Measurements from ENCODE around the gene TMEM237. TPM values are rescaled to one million over a fixed set of nuclear protein-coding genes. Genes with fewer than 3 reads are reported as not detected.

The TMEM237 gene
- total RNA-seq, 1 donor from 2014 or later = 8.4 TPM

- H3K9me3 ChIP-seq = no peaks in the 10 kb centered on the region
- H3K4me1 ChIP-seq = no peaks in the 10 kb centered on the region
- DNase-seq (ENCODE audit: low spot score in 2 of 2) = no peak
- H3K4me3 ChIP-seq = no peak overlapping the region
- H3K36me3 ChIP-seq = no peaks in the 10 kb centered on the region
- no peaks in the 10 kb centered on the region for H3K27me3 ChIP-seq
- no peak overlapping the region for H3K27ac ChIP-seq
- intact Hi-C loops (cut with DNase I) = no loop called here
- TF ChIP-seq, protein P1, sequence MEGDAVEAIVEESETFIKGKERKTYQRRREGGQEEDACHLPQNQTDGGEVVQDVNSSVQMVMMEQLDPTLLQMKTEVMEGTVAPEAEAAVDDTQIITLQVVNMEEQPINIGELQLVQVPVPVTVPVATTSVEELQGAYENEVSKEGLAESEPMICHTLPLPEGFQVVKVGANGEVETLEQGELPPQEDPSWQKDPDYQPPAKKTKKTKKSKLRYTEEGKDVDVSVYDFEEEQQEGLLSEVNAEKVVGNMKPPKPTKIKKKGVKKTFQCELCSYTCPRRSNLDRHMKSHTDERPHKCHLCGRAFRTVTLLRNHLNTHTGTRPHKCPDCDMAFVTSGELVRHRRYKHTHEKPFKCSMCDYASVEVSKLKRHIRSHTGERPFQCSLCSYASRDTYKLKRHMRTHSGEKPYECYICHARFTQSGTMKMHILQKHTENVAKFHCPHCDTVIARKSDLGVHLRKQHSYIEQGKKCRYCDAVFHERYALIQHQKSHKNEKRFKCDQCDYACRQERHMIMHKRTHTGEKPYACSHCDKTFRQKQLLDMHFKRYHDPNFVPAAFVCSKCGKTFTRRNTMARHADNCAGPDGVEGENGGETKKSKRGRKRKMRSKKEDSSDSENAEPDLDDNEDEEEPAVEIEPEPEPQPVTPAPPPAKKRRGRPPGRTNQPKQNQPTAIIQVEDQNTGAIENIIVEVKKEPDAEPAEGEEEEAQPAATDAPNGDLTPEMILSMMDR (IDR thresholded peaks at IDR 0.05) = no peak
Measured at GRCh38 chr2:201664334-201664733, 21.0 kb upstream of the TMEM237 start.

GRCh38 chr2:201661366-201661765 lies 18.1 kb upstream of the TMEM237 start:
- Histone ChIP-seq H3K36me3 (no peaks in the 10 kb centered on the region), H3K27me3 (no peaks in the 10 kb centered on the region), H3K9me3 (no peaks in the 10 kb centered on the region), H3K4me3 (no peak overlapping the region), H3K27ac (no peak overlapping the region), H3K4me1 (no peaks in the 10 kb centered on the region)
- intact Hi-C loops (cut with DNase I) = no loop called here
- DNase-seq (ENCODE audit: low spot score in 2 of 2) = no peak
- TF ChIP-seq, protein P1 (IDR thresholded peaks at IDR 0.05) = no peak

- Histone ChIP-seq H3K9me3 (no peaks in the 10 kb centered on the region), H3K36me3 (no peaks in the 10 kb centered on the region), H3K4me3 (no peak overlapping the region), H3K27me3 (no peaks in the 10 kb centered on the region), H3K27ac (no peak overlapping the region), H3K4me1 (no peaks in the 10 kb centered on the region)
- intact Hi-C loops (cut with DNase I) = no loop called here
- TF ChIP-seq, protein P1 (IDR thresholded peaks at IDR 0.05) = no peak
- no peak for DNase-seq (ENCODE audit: low spot score in 2 of 2)
Measured at GRCh38 chr2:201660293-201660895, 17.1 kb upstream of the TMEM237 start.

DNA sequence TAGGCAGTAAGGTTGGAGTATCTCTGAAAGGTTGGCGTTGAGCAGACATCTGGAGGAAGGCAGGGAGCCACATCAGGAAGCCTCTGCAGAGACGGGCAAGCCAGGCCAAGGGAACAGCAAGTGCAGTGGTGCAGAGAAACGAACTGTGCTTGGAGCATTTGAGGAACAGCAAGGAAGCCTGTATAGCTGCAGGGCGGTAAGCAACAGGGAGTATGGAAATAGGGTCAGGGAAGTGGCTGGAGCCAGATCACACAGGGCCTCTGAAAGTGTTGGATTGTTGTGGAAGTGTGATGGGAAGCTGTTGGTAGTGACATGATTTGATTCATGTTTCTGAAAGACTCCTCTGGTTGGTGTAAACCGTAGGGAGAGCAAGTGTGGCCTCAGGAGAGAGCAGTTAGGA lies 13.4 kb upstream of the TMEM237 start:
- Histone ChIP-seq H3K9me3 (no peaks in the 10 kb centered on the region), H3K4me3 (no peak overlapping the region), H3K27ac (no peak overlapping the region), H3K27me3 (no peaks in the 10 kb centered on the region), H3K4me1 (no peaks in the 10 kb centered on the region), H3K36me3 (no peaks in the 10 kb centered on the region)
- intact Hi-C loops (cut with DNase I) = no loop called here
- no peak for DNase-seq (ENCODE audit: low spot score in 2 of 2)
- TF ChIP-seq, protein P1 (IDR thresholded peaks at IDR 0.05) = no peak

DNA sequence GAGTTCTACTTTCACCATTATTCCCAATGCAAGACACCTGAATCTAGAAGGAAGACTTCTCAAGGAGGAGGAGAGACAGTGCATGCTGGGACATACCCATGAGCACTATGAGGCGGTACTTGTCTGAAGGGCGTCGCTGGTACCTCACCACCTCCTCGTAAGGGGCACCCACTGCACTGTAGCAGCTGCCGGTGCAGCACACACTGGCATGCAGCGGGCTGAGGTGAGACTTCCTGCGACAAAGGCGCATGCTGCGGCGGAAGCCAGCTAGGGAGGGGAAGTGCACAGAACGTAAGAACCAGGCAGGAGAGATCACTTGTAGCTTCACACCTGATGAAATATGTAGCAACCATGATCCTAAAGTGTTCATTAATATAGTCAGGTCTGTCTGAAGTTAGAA lies 12.8 kb upstream of the TMEM237 start:
- no peaks in the 10 kb centered on the region for H3K4me1 ChIP-seq
- H3K27me3 ChIP-seq = no peaks in the 10 kb centered on the region
- TF ChIP-seq, protein P1 (IDR thresholded peaks at IDR 0.05) = no peak
- H3K27ac ChIP-seq = no peak overlapping the region
- no peak for DNase-seq (ENCODE audit: low spot score in 2 of 2)
- H3K4me3 ChIP-seq = no peak overlapping the region
- H3K36me3 ChIP-seq = no peaks in the 10 kb centered on the region
- H3K9me3 ChIP-seq = no peaks in the 10 kb centered on the region
- intact Hi-C loops (cut with DNase I) = no loop called here
